NCI-H748 (cell line): ENCODE measurements around the gene SNX25.
"Not testable (repeated sequence)": the region's sequence is repeated elsewhere in the genome, so short reads cannot be mapped to it uniquely, and the experiment has no call there.

ENCODE experiments used
- DNase-seq: peaks from one replicate; lab custom pipeline; 2025; ENCODE audit not compliant: unreplicated experiment; lab: John Stamatoyannopoulos, UW

Gene SNX25

DNA sequence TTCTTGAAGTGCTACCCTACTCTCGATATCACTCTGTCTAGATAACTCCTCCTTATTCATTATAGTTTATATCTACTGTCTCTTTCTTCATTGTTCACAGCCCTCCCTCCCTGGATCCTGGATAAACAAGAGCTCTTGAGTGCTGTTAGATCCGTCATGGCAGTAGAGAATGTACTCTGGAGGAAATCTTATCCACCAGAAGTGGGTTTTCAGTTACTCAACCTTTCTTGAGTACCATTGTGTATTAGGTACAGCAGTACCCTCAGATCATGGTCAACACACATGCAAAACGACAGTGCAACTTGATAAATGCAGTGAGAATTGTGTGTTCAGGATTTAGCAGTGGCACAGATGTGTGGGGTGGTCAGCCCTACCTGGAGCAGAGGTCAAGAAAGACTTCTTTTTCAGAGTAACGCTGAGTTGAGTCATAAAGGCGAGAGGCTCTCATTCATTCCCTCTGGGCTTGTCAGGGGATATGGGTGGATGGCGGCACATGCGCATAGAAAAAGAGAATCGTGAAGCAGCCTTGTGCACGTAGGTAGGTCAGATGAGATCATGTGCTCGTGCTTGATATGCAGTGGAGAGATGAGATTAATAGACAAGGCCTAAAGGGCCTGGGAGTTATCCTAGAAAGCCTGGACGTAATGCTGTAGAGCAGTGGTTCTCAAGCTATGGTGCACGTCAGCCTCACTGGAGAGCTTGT lies 89.5 kb downstream of the SNX25 start:
- no peak for DNase-seq

DNA sequence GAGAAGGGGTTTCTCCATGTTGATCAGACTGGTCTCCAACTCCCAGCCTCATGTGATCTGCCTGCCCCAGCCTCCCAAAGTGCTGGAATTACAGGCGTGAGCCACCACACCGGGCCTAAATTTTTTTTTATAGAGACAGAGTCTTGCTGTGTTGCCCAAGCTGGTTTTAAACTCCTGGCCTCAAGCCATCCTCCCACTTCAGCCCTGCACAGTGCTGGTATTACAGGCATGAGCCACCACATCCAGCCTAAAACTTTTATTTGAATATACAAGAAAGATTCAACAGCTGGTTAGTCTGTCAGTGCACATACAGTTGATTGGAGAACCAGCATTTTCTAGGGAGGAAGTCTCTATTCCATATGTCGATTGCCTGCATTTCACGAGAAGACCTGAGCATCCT lies 95.1 kb downstream of the SNX25 start:
- DNase-seq = no peak

DNA sequence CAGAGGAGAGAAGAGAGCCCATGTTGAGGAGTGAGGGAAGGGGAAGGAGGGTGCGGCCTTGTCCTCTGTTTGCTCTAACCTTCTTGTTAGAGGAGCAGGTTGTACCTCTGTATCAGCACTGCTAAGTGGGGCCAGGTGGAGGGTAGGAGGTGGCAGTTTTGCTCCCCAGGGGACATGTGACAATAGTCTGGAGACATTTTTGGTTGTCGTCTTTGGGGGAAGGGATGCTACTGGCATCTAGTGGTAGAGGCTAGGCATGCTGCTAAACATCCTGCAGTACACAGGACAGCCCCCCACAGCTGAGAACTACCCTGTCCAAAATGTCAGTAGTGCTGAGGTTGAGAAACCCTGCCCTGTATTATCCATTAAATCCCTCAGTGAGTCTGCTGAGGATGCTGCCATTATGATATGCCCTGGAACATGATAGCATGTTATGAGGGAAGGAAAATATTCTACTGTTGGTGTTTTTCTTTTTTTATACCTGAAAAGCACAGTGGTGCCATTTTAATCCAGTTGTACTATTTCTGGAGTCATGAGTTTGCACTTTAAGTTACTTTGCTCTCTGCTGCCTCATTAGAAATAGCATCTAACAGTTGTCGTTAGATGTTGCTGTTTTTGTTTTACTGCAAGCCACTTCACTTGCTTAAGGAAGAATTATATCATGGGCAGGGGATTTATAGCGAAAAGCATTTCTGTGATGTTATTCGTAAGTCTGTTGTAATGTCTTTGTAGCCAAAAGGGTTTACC lies 95.7 kb downstream of the SNX25 start:
- DNase-seq = peak; percentile 61

DNA sequence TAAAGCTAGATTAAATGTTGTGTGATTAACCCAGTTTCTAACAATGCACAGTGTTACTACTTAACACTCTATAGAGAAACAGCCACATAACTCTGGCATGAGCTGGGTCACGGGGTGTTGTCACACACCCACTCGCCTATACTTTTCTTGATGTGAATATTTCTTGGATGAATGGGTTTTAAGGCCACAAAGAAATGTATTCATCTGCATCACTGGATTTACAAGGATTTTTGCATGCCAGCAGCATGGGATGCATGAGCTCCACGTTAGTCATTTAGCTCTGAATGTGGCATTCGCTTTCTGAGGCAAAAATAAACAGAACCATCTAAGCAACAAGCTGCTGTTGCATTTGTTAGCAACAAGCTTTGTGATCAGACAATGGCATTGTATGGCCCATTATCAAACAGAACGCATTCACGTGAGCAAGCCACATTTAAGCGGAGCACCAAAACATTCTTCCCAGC lies 96.6 kb downstream of the SNX25 start:
- DNase-seq = peak; percentile 80

DNA sequence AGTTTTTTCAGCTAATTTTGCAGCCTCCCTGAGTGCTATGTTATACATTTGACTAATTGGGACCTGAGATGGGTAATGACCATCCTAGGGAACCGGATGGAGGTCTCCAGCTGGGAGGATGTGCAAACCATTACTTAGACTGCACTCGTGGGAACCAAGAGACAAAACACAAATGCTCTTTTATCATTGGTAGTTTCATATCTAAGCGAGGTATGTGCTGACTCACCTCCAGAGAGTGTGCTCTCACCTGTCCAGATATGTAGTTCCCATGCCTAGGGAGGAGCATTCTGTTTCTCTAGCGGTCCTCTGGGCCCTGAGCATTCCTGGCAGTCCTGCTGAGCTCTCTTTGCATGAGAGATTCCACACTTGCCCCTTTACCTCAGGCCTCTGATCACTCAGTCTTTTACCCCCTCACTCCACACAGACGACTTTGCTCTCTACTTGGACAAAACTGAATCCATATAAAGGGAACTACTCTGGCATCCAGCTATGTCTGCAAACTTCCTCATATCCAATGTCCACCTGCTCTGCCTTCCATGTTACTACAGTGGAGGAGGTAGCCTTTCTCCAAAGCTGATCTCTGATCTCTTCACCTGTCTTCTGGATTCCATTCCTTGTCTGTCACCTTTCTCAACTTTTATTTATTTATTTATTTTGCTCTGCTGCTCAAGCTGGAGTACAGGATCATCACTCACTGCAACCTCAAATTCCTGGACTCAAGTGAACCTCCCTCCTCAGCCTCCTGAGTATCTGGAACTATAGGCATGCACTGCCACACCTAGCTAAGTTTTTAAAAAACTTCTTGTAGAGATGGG lies 97.9 kb downstream of the SNX25 start:
- peak; percentile 47 for DNase-seq

DNA sequence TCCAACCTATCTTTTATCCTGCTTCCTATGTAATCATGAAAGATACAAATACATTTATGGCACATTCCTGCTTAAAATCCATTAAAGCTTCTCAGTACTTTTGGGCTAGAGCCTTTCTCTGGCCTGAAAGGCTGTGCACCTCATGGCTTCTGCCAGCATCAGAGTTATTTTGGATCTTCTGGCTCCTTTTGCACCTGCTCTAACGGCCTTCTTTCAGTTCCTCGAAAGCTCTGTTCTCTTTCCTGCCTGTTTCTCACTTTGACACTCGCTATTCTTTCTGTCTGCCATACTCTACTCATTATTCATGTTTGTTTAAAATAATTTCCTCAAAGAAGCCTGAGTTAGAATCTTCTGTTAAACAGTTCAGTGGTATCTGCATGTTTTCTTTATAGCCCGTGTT lies 100.4 kb downstream of the SNX25 start:
- DNase-seq = no peak

DNA sequence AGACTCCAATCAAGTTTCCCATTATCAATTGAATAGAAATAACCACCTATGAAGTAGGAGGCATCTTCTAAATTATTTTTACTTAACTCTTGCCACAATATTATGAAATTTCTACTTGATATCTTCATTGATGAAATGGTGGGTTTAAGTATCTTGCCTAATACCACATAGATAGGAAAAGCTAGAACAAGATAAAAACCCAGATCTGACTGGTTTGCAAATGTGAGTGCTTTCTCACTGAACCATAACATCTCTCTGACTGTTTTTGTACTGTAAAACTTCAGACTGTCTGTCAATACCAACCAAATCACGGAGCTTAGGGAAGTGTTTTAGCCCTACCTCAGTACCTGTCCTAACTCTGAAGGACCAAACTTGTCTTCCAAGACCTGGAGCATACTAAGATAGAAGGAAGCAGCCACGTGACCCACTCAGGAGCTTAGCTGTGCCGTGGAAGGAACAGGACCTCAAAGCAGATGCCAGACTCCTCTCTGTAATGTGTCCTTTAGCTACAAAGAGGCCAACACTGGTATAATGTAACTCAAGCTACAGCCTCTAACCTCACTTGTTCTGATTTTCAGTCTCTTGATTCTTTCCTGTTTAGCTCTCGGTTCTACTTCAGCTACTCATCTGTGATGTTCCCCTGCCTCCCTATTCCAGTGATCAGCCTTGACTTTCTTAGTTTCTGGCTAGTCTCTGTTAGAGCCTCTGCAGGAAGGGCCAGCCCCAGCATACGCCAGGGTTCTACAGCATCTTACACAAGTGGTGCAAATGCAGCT lies 101.9 kb downstream of the SNX25 start:
- no peak for DNase-seq

DNA sequence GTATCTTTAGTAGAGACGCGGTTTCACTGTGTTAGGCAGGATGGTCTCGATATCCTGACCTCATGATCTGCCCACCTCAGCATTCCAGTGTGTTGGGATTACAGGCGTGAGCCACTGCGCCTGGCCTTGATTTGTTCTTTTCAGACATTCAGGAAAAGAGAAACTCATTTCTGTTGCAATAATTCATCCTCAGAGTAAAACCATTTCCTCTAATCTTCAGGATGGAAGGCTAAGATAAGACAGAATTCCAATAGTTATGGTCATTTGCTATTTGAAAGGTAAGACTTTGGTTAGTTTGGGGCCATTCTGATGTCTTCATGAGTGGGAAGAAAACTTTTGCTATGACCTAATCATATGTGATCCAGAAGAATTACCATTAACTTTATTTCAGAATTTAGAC lies 103.3 kb downstream of the SNX25 start:
- DNase-seq = no peak

DNA sequence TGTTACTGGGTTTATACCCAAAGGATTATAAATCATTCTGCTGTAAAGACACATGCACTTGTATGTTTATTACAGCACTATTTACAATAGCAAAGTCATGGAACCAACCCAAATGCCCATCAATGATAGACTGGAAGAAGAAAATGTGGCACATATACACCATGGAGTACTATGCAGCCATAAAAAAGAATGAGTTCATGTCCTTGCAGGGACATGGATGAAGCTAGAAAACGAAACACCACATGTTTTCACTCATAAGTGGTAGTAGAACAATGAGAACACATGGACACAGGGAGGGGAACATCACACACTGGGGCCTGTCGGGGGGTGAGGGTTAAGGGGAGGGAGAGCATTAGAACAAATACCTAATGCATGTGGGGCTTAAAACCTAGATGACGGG lies 108.1 kb downstream of the SNX25 start:
- DNase-seq = not testable (repeated sequence)

DNA sequence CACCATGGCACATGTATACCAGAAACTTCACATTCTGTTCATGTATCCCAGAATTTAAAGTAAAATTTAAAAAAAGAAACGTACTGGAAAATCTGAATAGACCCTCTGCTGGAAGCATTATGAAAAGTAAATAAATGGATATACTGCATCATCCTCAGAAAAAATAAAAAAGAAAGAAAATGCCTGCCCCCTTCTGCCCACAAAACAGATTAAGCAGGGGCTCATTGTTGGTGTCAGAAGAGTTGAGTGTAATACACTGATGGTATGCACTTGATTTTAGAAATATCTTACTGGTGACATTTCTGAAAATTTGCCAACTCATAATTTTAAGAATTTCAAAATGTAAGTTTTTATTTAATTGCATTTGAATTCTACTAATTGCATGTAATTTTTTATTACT lies 108.5 kb downstream of the SNX25 start:
- DNase-seq = no peak

DNA sequence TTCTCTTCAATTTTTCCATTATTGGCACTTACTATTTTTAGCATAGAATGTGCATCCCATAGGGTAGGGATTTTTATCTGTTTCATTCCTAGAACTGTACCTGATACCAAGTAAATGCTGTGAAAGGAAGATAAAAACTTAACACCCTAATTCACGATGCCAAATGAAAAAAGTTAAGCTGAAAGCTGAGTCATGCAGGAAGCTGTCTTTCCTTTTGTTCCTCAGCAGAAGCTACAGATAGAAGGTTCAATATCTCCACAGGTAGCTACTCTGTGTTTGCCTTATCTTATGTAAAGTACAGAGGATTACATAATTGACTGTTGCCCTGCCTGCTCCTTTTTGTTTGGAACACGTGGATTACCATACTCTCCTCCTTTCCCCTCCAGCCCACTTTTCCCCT lies 109.3 kb downstream of the SNX25 start:
- DNase-seq = peak; percentile 83

DNA sequence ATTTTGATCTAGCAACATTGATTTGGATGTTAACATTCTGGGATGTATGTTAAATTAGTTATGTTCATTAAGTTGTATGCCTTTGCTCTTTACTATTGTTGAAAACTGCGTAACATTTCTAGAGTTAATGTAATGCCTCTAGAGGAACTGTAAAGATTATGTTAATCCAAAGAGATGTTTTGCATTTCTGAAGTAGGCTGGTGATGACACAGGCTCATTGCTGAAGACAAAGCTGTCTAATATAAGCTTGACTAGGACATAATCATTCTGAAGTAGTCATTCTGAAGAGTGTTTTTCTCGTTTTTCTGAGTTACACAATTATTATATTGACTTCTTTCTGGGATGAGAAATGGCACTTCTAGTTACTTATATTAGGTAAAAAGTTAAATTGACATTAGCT lies 113.4 kb downstream of the SNX25 start:
- no peak for DNase-seq

DNA sequence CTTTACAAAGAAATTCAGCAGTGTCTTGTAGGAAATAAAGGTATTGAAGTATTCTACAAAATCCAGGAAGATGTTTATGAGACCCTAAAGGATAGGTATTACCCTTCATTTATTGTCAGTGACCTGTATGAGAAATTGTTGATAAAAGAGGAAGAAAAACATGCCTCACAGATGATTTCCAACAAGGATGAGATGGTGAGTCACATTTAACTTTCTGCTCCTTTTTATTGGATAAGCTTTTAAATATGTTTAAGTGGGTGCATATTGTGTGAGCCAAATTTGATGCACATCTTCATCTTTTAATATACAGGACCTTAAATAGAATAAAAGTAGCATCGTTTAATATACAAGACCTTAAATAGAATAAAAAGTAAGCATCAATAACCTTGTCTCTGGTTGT lies 114.2 kb downstream of the SNX25 start:
- DNase-seq = no peak

DNA sequence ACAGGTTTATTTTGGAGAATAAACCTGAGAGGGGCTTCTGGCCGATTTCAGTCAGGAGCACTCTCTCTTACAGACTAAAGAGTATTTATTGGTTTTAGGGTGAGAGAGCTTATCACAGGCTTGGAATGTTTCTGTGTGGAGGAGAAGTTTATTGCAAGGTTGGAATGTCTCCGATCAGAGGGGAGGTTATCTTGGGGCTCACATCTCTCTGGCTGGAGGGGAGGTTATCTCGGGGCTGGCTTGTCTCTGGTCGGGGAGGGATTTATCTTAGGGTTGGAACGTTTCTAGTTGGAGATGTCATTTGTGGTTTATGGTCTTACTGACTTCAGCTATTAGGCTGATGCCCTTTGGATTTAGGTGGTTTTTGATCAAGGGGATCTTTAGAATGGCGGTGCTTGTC lies 115.0 kb downstream of the SNX25 start:
- DNase-seq = not testable (repeated sequence)

DNA sequence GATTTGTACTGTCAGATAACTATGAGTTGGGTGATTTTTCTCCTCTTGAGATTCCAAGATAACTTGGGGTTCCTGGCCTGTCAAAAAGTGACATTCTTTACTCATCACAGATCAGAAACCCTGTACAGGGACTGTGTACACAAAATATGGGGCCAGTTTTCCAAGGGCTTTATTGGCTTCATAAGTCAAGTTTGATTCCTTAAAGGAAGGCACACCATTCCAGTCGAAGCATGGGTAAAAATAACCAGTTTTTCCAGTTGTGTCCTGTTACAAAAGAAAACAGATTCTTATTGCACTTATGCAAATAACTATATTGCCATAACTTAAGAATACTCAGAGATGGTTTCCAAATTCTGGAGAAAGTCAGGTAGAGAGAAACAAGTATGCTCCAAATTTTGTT lies 116.3 kb downstream of the SNX25 start:
- not testable (repeated sequence) for DNase-seq

DNA sequence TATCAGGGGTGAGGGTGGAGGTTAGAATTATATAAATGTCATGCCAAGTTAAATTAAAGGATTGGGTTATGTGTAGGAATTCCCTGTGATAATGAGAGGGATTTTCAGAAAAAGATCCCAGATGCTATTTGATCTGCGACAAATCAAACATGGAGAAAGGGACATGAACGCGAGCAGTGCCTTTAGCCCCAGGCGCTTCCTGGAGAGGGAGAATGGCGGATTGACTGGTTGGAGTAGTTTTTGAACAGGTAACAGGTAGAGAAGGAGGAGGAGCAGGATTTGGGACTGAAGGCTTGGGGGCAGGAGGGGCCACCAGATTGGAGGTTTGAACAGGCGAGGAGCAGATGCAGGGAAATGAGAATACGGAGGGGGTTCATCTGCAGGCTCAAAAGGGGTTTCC lies 119.2 kb downstream of the SNX25 start:
- DNase-seq = no peak

DNA sequence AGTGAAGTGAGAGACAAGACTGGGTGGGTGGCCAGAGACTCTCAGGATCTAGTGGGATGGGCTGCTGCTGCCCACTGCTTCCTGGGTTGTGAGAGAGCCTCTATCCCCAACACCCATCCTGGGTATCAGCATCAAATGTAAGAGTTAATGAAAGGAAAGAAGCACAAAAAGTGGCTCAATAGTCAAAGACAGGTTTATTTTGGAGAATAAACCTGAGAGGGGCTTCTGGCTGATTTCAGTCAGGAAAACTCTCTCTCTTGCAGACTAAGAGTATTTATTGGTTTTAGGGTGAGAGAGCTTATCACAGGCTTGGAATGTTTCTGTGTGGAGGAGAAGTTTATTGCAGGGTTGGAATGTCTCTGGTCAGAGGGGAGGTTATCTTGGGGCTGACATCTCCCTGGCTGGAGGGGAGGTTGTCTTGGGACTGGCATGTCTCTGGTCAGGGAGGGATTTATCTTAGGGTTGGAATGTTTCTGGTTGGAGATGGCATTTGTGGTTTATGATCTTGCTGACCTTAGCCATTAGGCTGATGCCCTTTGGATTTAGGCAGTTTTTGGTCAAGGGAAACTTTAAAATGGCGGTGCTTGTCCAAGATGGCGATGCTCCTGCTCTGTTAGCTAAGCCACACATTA lies 120.6 kb downstream of the SNX25 start:
- not testable (repeated sequence) for DNase-seq

DNA sequence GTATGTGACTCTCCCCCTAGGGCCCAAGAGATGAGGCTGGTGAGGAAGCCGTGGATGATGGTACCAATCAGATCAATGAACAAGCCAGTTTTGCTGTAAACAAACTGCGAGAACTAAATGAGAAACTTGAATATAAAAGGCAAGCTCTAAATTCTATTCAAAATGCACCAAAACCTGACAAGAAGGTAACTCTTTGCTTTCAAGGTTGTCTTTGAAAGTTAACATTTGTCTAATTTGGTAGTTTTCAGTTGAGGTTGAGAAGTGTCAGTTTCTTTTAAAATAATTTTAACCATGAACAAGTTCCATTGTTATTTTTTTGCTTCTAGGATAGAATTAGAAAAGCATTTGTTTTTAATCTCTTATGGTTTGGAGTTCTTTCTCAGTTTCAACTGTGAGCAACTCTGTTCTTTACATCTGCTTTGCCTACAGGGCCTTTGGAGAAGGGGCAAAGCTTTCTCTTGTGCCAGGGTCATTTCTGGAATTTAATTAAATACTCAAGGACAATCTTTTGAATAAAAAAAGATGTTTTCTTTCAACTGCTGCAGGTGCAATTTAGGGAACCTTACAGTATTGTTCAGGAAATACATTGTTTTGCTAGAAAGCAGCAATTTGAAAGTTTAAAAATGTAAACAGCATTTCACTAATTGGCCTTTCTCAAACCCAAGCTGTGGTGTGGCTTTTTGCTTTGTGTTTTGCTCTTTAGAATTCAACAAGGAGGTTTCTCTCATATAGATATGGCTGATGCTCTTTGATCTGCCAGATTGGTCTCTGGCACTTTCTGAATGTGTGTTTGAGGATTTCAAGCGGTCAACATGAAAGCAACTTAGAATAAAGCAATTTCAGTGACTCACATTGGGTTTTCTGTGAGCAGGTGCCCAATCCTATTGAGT lies 123.4 kb downstream of the SNX25 start:
- DNase-seq = peak; percentile 4

DNA sequence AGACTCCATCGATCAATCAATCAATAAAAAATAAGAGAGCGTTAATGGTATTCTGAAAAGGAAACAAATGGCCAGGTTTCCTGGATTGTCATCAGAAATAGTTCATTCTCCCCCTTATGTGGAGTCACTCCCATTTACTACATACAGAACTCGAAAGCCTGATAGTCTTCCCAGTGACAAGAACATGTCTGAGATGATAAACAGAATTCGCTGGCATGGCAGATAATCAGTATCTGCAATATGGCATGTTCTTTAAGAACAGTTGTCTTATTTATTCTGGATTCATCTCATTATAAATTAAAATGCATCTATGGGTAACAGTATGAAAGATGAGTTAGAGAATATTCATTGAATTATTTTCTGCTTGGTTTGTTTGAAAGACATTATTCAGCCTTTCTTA lies 124.9 kb downstream of the SNX25 start:
- DNase-seq = no peak

DNA sequence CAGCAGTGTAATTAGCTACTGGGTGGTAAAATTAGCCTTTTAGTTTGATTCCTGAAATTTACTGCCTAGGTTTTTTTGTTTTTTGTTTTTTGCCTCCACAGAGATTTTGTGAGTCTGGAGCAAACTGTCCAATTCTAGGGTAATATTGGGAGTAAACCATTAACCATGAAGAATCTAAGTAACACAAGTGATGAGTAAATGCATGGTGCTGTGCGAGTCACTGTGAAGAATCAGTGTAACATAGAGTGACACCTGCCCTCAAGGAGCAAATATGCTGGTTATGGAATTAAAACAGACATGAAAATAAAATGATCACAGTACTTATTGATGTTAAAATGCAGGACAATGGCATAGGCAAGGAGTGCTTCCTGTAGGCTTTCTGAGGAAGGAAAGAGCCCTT lies 126.2 kb downstream of the SNX25 start:
- DNase-seq = no peak
